HEK293 (cell line): ENCODE results near the gene VEPH1.

Experiments used
- CTCF ChIP-seq: fragments of 450-650 bp; formaldehyde crosslinking; IDR thresholded peaks from 2 replicates; pipeline ENCODE4 v1.5.1; 2016; ENCODE audit warnings: missing biosample characterization, missing genetic modification characterization
- KLF10 ChIP-seq: fragments of 450-650 bp; IDR thresholded peaks from 2 replicates; pipeline ENCODE4 v1.5.1; 2018; ENCODE audit warnings: missing biosample characterization, mild to moderate bottlenecking, missing genetic modification characterization
- REST ChIP-seq: fragments of 450-650 bp; formaldehyde crosslinking; IDR thresholded peaks from 2 replicates; pipeline ENCODE4 v1.5.1; 2016; ENCODE audit warnings: missing biosample characterization, missing genetic modification characterization
- ZBTB21 ChIP-seq: fragments of 450-650 bp; formaldehyde crosslinking; IDR thresholded peaks from 2 replicates; pipeline ENCODE4 v1.5.1; 2017; ENCODE audit warnings: missing biosample characterization, missing genetic modification characterization
- ZBTB49 ChIP-seq: fragments of 450-650 bp; formaldehyde crosslinking; IDR thresholded peaks from 2 replicates; pipeline ENCODE4 v1.5.1; 2016; ENCODE audit warnings: missing biosample characterization, missing genetic modification characterization, low read depth
- ZFP41 ChIP-seq: fragments of 450-650 bp; formaldehyde crosslinking; IDR thresholded peaks from 2 replicates; pipeline ENCODE4 v1.5.1; 2016; ENCODE audit warnings: missing biosample characterization, missing genetic modification characterization, borderline replicate concordance
- ZNF155 ChIP-seq: fragments of 450-650 bp; formaldehyde crosslinking; IDR thresholded peaks from 2 replicates; pipeline ENCODE4 v1.5.1; 2016; ENCODE audit warnings: missing biosample characterization, missing genetic modification characterization
- ZNF274 ChIP-seq, 2 experiments: fragments of 200-500 bp in 1 of 2; fragments of 450-650 bp in 1 of 2; sonication (Bioruptor generic) in 1 of 2; formaldehyde crosslinking in 1 of 2; IDR thresholded peaks; 2 replicates each; pipeline versions ENCODE4 v1.5.1 to v1.6.1; 2014 to 2016; ENCODE audit warnings: borderline replicate concordance in 1 of 2, inconsistent platforms in 1 of 2, low read length in 1 of 2, missing biosample characterization in 1 of 2, missing genetic modification characterization in 1 of 2
- ZNF473 ChIP-seq: fragments of 450-650 bp; formaldehyde crosslinking; IDR thresholded peaks from 2 replicates; pipeline ENCODE4 v1.5.1; 2017; ENCODE audit warnings: missing biosample characterization, missing genetic modification characterization
- ZNF558 ChIP-seq: fragments of 450-650 bp; formaldehyde crosslinking; IDR thresholded peaks from 2 replicates; pipeline ENCODE4 v1.5.1; 2016; ENCODE audit warnings: missing biosample characterization, missing genetic modification characterization
- ZNF621 ChIP-seq: fragments of 450-650 bp; formaldehyde crosslinking; IDR thresholded peaks from 2 replicates; pipeline ENCODE4 v1.5.1; 2017; ENCODE audit warnings: missing biosample characterization, missing genetic modification characterization
- ZNF639 ChIP-seq: fragments of 450-650 bp; formaldehyde crosslinking; IDR thresholded peaks from 2 replicates; pipeline ENCODE4 v1.5.1; 2016; ENCODE audit warnings: missing biosample characterization, missing genetic modification characterization
- ZNF677 ChIP-seq: fragments of 450-650 bp; IDR thresholded peaks from 2 replicates; pipeline ENCODE4 v1.5.0; 2018; ENCODE audit warnings: missing biosample characterization, mild to moderate bottlenecking, missing genetic modification characterization, moderate library complexity

- no peak for TF ChIP-seq ZNF677 (tag by site-specific recombination)
- TF ChIP-seq ZFP41 (tag by site-specific recombination): no peak
- TF ChIP-seq ZNF639: no peak
- TF ChIP-seq ZNF274 (IDR thresholded peaks at IDR 0.05; ENCODE audit: low read length): no peak
- TF ChIP-seq ZNF274 (tag by site-specific recombination; IDR thresholded peaks at IDR 0.05; ENCODE audit: borderline replicate concordance): no peak
- no peak for TF ChIP-seq CTCF (tag by site-specific recombination)
- TF ChIP-seq ZBTB49 (tag by site-specific recombination): no peak
- no peak for TF ChIP-seq ZNF558 (tag by site-specific recombination)
- no peak for TF ChIP-seq ZBTB21 (tag by site-specific recombination)
- no peak for TF ChIP-seq ZNF155
- TF ChIP-seq ZNF621: no peak
- no peak for TF ChIP-seq KLF10 (tag by site-specific recombination)
- no peak for TF ChIP-seq ZNF473 (tag by site-specific recombination)
- TF ChIP-seq REST (tag by site-specific recombination): no peak
These were observed 127.8 kb downstream of the VEPH1 start for GRCh38 chr3:157375342-157375986.
